Neural progenitor cell (in vitro differentiated cells): Measurements from ENCODE around the gene SRBD1.

Experiments
- CTCF ChIP-seq: fragments of 200-600 bp; sonication (generic); IDR thresholded peaks from 2 replicates; pipeline ENCODE4 v1.5.1; 2017; ENCODE audit warnings: antibody characterized with exemption, mild to moderate bottlenecking
- EZH2 ChIP-seq: fragments of 200-600 bp; sonication (generic); IDR thresholded peaks from 2 replicates; pipeline ENCODE4 v1.6.1; 2017; ENCODE audit warnings: antibody characterized with exemption, mild to moderate bottlenecking, moderate library complexity
- EZH2phosphoT487 ChIP-seq: fragments of 200-600 bp; sonication (generic); IDR thresholded peaks from 2 replicates; pipeline ENCODE4 v1.6.1; 2017; ENCODE audit warnings: antibody characterized with exemption

GRCh38 chr2:45397292-45397691 is 213.8 kb downstream of the SRBD1 start:
- TF ChIP-seq EZH2 (no peak), EZH2phosphoT487 (no peak), CTCF (no peak)
